ENCODE data around the gene REV1.

Gene REV1

DNA sequence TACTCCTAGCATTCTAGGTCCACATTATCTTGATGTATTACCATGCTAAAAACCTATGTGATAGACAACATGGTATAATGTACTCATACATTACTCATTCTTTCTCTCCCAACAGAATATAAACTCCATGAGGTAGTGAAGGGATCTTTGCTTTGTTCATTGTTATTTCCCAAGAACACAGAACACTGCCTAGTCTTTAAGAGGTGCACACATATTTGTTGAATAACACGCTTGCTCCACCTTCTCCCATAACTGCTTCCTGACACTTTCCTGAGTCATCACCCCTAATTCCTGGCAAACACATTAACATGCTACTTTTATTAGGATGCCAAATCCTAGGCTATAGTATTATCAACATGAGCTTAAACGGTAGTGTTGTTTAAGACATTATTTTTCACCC lies 41.3 kb downstream of the REV1 start:
- no peaks in the 10 kb centered on the region for H3K9me3 ChIP-seq (ENCODE audit: insufficient read depth, low read depth, low read length)
- H3K27ac ChIP-seq (ENCODE audit: low read depth, low read length): no peak overlapping the region
- no peak overlapping the region for H3K9ac ChIP-seq (ENCODE audit: low read depth, low read length)
- 97% methylated on average over 1 of the region's 2 CpGs for WGBS
- H3K4me1 ChIP-seq (ENCODE audit: insufficient read depth, low read length): no peaks in the 10 kb centered on the region
- no peaks in the 10 kb centered on the region for H3K27me3 ChIP-seq (ENCODE audit: insufficient read depth, low read length)
- H3K4me3 ChIP-seq (ENCODE audit: low read length): no peak overlapping the region
- H3K36me3 ChIP-seq (ENCODE audit: insufficient read depth, low read length): peaks cover 51% of the 10 kb centered on the region

DNA sequence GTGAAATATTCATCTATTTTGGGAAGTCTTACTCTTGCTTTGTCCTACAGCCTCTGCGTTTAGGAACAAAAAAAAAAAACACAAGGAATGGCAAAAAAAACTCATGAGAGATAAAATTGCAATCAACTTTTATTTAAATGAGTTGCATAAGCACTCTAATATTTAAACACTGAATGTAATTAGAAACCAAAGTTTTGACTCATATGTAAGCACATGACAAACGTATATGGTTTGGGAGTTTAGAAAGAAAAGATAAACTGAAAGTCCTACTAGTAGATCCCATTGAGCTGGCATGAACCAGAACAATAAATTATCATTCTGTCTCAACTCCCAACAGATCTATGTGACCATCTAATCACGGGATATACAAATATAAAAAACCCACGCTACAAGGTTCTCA lies 44.8 kb downstream of the REV1 start:
- Histone ChIP-seq H3K4me1 (ENCODE audit: insufficient read depth, low read length) (peaks cover 14% of the 10 kb centered on the region), H3K36me3 (ENCODE audit: insufficient read depth, low read length) (peaks cover 45% of the 10 kb centered on the region), H3K9me3 (ENCODE audit: insufficient read depth, low read depth, low read length) (no peaks in the 10 kb centered on the region), H3K4me3 (ENCODE audit: low read length) (no peak overlapping the region), H3K9ac (ENCODE audit: low read depth, low read length) (no peak overlapping the region), H3K27me3 (ENCODE audit: insufficient read depth, low read length) (no peaks in the 10 kb centered on the region), H3K27ac (ENCODE audit: low read depth, low read length) (no peak overlapping the region)
- WGBS: 97% methylated on average over 2 of the region's 4 CpGs

DNA sequence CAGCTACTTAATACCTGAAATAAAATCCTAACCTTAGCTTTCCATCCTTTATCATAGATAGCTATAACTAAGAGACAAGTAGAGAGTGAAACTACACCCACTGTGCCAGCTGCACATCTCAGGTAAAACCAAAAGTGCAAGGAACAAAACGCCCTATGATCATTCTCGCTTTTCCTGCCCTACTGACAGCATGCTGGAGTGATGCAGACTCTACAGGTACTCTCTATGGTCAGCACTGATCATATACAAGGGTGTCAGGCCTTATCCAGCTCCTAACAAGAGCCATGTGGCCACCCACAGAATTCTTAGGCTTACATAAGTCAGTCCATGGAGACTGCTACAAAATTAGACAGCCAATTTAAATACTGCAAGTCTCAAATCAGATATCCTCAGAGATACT lies 45.6 kb downstream of the REV1 start:
- Histone ChIP-seq H3K9me3 (ENCODE audit: insufficient read depth, low read depth, low read length) (no peaks in the 10 kb centered on the region), H3K36me3 (ENCODE audit: insufficient read depth, low read length) (peaks cover 39% of the 10 kb centered on the region), H3K9ac (ENCODE audit: low read depth, low read length) (no peak overlapping the region), H3K4me1 (ENCODE audit: insufficient read depth, low read length) (peaks cover 23% of the 10 kb centered on the region), H3K4me3 (ENCODE audit: low read length) (no peak overlapping the region), H3K27ac (ENCODE audit: low read depth, low read length) (no peak overlapping the region), H3K27me3 (ENCODE audit: insufficient read depth, low read length) (no peaks in the 10 kb centered on the region)
- 92% methylated on average over 2 of the region's 2 CpGs for WGBS

DNA sequence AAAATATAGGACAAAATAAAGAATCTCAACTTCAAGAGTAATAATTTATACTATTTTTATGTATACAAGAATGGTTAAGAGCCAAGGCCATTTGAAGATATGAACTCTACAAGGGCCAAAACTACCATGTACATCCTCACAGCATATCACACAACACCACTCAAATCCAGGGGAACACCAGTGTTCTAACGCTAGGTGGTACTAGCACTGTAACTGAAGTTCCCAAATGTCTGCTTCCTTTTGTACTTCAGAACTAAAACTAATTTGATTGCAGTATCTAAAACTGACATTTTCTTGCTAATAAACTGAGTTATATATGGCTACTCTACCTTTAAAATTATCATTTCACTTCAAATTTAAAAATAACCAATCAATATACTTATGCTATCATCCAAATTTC lies 47.0 kb downstream of the REV1 start:
- peaks cover 25% of the 10 kb centered on the region for H3K4me1 ChIP-seq (ENCODE audit: insufficient read depth, low read length)
- no peak overlapping the region for H3K9ac ChIP-seq (ENCODE audit: low read depth, low read length)
- H3K27me3 ChIP-seq (ENCODE audit: insufficient read depth, low read length): no peaks in the 10 kb centered on the region
- no peak overlapping the region for H3K4me3 ChIP-seq (ENCODE audit: low read length)
- peaks cover 39% of the 10 kb centered on the region for H3K36me3 ChIP-seq (ENCODE audit: insufficient read depth, low read length)
- H3K27ac ChIP-seq (ENCODE audit: low read depth, low read length): no peak overlapping the region
- H3K9me3 ChIP-seq (ENCODE audit: insufficient read depth, low read depth, low read length): no peaks in the 10 kb centered on the region
- 94% methylated on average over 1 of the region's 1 CpG for WGBS

DNA sequence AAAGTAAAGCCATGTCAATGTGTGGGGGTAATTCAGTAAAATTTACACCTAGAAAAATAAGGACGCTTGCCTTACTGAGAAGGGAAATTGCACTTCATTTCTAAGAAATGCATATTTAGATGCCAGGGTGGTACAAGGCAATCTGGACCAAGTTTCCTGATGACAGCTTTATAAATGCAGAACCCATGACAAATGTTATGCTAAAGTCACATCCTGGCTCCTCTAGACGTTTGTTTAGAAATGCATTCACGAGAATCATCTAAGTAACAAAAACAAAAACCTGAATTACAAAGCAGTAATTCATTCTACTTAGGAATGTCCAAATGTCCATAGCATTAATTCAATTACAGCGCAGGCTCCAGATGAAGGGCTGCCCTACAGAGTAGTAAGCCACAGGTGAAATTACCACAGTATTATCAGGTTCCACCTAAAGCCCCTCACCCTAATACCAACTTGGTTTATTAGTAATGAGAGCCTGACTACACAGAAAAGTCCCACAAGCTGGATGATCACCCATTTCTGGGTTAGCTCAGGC lies 49.8 kb downstream of the REV1 start:
- 54% methylated on average over 4 of the region's 4 CpGs for WGBS
- Histone ChIP-seq H3K36me3 (ENCODE audit: insufficient read depth, low read length) (peaks cover 48% of the 10 kb centered on the region), H3K4me1 (ENCODE audit: insufficient read depth, low read length) (peaks cover 27% of the 10 kb centered on the region), H3K27me3 (ENCODE audit: insufficient read depth, low read length) (no peaks in the 10 kb centered on the region), H3K27ac (ENCODE audit: low read depth, low read length) (peak overlapping the region; percentile 76; the same call in 1 of the 2 replicates), H3K9ac (ENCODE audit: low read depth, low read length) (no peak overlapping the region), H3K4me3 (ENCODE audit: low read length) (no peak overlapping the region), H3K9me3 (ENCODE audit: insufficient read depth, low read depth, low read length) (no peaks in the 10 kb centered on the region)

DNA sequence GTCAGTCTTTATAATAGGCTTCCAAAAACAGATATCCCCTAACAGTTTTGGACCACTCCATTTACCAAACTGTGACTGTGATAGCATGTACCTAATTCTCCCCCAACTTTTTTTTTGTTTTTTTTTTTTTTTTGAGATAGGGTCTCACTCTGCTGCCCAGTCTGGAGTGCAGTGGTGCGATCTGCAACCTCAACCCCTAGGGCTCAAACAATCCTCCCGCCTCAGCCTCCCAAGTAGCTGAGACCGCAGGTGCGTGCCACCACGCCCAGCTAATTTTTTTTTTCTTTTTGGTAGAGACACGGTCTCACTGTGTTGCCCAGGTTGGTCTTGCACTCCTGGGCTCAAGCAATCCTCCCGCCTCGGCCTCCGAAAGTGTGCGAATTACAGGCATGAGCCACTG lies 52.9 kb downstream of the REV1 start:
- Histone ChIP-seq H3K4me1 (ENCODE audit: insufficient read depth, low read length) (peaks cover 27% of the 10 kb centered on the region), H3K4me3 (ENCODE audit: low read length) (no peak overlapping the region), H3K9ac (ENCODE audit: low read depth, low read length) (no peak overlapping the region), H3K27me3 (ENCODE audit: insufficient read depth, low read length) (no peaks in the 10 kb centered on the region), H3K36me3 (ENCODE audit: insufficient read depth, low read length) (peaks cover 70% of the 10 kb centered on the region), H3K27ac (ENCODE audit: low read depth, low read length) (no peak overlapping the region), H3K9me3 (ENCODE audit: insufficient read depth, low read depth, low read length) (no peaks in the 10 kb centered on the region)
- WGBS: 96% methylated on average over 10 of the region's 10 CpGs

DNA sequence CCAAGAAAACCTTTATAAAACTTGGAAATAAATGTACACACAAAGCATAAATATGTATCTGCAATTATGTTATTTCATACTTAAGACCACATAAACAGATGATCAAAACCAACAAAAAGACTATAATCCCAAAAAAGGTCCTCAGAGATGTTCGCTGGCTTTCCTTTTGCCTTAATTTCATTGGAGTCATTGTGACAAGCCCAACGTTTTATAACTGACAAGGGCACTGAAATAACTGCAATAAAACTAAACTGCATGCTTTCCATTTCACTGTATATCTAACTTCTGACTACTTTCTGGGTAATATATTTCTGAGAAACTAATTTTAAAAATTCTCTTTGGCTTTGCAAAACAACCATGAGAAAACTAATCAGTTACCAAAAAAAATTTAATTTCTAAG lies 56.5 kb downstream of the REV1 start:
- Histone ChIP-seq H3K27me3 (ENCODE audit: insufficient read depth, low read length) (no peaks in the 10 kb centered on the region), H3K4me3 (ENCODE audit: low read length) (no peak overlapping the region), H3K27ac (ENCODE audit: low read depth, low read length) (no peak overlapping the region), H3K4me1 (ENCODE audit: insufficient read depth, low read length) (peaks cover 2% of the 10 kb centered on the region; the same call in 1 of the 2 replicates), H3K9me3 (ENCODE audit: insufficient read depth, low read depth, low read length) (no peaks in the 10 kb centered on the region), H3K9ac (ENCODE audit: low read depth, low read length) (no peak overlapping the region), H3K36me3 (ENCODE audit: insufficient read depth, low read length) (peaks cover 82% of the 10 kb centered on the region)
- WGBS: 86% methylated on average over 2 of the region's 2 CpGs

DNA sequence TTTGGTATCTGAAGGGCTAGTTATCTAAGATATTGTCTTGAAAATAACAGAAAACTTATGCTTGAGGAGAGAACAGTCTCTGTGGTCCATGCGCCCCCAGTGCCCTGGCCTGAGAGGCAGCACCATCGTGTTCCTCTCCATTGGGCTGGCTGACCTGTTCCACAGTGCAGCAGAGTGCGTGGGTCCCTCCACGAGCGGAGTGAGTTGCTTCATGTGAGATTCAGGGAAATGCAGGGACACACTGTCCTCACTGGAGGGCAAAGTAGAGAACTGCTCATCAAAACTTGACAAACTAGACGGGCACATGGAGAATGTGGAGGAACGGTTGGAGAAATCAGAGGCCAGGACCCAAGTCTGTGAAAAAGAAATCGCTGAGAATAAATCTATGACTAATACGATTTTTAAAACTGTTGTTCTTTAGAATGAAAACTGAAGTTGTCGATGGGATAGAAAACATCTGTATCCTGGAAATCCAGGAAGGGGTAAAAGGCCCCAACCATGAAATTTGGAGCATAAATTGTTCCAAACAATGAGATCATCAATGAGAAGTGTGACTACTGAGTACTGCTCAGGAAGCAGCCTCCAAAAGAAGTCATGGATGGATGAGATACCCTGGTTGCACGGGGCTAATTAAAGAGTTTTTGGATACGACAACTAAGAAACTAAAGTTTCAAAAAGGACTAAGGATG lies 58.1 kb downstream of the REV1 start:
- Histone ChIP-seq H3K4me1 (ENCODE audit: insufficient read depth, low read length) (peaks cover 2% of the 10 kb centered on the region; the same call in 1 of the 2 replicates), H3K27ac (ENCODE audit: low read depth, low read length) (no peak overlapping the region), H3K4me3 (ENCODE audit: low read length) (no peak overlapping the region), H3K9ac (ENCODE audit: low read depth, low read length) (no peak overlapping the region), H3K9me3 (ENCODE audit: insufficient read depth, low read depth, low read length) (no peaks in the 10 kb centered on the region), H3K36me3 (ENCODE audit: insufficient read depth, low read length) (peaks cover 85% of the 10 kb centered on the region), H3K27me3 (ENCODE audit: insufficient read depth, low read length) (no peaks in the 10 kb centered on the region)
- 96% methylated on average over 12 of the region's 12 CpGs for whole genome bisulfite sequencing

DNA sequence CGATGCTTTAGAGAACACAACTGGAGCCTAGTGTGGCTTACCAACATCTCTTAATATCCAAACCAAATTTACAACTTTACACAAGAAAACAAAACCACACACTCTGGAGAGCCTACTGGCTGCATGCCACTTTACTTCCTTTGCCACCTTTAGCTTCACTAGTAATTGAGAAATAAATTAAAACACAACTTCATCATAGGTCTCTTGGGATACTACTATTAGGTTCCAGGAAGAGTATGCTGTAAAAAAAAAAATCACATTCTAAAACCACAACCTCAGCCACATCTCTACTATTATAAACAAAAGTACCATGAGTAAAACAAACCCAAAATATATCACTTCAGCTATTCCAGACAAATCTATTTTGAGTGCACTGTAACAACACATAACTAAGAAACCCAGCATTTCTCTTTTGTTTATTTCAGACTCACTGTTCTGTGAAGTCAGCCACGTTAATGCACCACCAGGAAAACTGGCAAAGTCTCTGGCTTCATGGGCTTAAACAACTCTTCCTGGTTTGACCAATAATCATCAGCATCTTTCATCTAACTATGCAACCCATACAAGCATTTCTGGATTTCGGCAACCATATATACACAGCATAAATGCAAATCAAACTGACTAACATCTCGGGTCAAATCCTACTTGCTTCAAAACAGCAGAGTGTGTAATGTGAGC lies 59.1 kb downstream of the REV1 start:
- H3K36me3 ChIP-seq (ENCODE audit: insufficient read depth, low read length): peaks cover 85% of the 10 kb centered on the region
- H3K9me3 ChIP-seq (ENCODE audit: insufficient read depth, low read depth, low read length): no peaks in the 10 kb centered on the region
- H3K4me3 ChIP-seq (ENCODE audit: low read length): no peak overlapping the region
- H3K27me3 ChIP-seq (ENCODE audit: insufficient read depth, low read length): no peaks in the 10 kb centered on the region
- H3K27ac ChIP-seq (ENCODE audit: low read depth, low read length): no peak overlapping the region
- no peak overlapping the region for H3K9ac ChIP-seq (ENCODE audit: low read depth, low read length)
- 97% methylated on average over 4 of the region's 4 CpGs for WGBS
- peaks cover 2% of the 10 kb centered on the region; the same call in 1 of the 2 replicates for H3K4me1 ChIP-seq (ENCODE audit: insufficient read depth, low read length)

DNA sequence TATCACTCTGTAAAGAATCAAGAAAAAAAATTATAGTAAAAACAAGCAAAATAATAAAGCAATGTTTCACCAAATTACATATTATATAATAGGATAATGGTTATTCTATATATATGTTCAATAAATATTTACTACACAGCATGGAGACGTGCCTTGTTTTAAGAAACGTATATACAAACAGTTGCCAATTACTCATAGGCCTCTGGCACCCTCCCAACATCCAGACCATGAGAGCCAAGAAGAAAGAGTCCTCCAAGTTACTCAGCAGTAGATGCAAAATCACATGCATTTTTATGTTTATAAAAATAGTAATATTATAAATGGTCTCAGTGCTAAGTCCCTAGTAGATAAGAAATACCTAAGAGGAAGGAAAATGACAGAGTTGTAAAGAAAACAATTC lies 64.8 kb downstream of the REV1 start:
- peaks cover 94% of the 10 kb centered on the region for H3K36me3 ChIP-seq (ENCODE audit: insufficient read depth, low read length)
- no peaks in the 10 kb centered on the region for H3K4me1 ChIP-seq (ENCODE audit: insufficient read depth, low read length)
- H3K9ac ChIP-seq (ENCODE audit: low read depth, low read length): no peak overlapping the region
- no peak overlapping the region for H3K27ac ChIP-seq (ENCODE audit: low read depth, low read length)
- 98% methylated on average over 2 of the region's 2 CpGs for WGBS
- no peaks in the 10 kb centered on the region for H3K27me3 ChIP-seq (ENCODE audit: insufficient read depth, low read length)
- H3K9me3 ChIP-seq (ENCODE audit: insufficient read depth, low read depth, low read length): no peaks in the 10 kb centered on the region
- no peak overlapping the region for H3K4me3 ChIP-seq (ENCODE audit: low read length)

DNA sequence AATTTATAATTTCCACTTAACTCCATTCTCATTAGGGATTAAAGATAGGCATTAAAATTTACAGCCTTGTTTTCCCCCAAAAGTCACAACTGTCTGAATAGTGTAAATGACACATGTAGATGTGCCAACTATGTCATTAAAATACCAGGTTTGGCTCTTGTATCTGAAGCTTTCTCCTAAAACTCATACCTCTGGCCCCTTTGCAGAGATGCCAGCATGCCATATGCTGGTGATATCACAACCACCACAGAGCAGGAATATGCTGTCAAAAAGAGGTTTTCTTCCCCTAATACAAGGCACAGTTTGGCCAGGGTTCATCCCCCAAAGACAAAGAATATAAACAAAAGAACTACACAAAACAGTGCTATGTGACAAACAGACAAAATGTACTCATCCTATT lies 65.4 kb downstream of the REV1 start:
- Histone ChIP-seq H3K27ac (ENCODE audit: low read depth, low read length) (no peak overlapping the region), H3K4me3 (ENCODE audit: low read length) (no peak overlapping the region), H3K9me3 (ENCODE audit: insufficient read depth, low read depth, low read length) (no peaks in the 10 kb centered on the region), H3K9ac (ENCODE audit: low read depth, low read length) (no peak overlapping the region), H3K4me1 (ENCODE audit: insufficient read depth, low read length) (no peaks in the 10 kb centered on the region), H3K36me3 (ENCODE audit: insufficient read depth, low read length) (peaks cover 94% of the 10 kb centered on the region), H3K27me3 (ENCODE audit: insufficient read depth, low read length) (no peaks in the 10 kb centered on the region)
